CD4-positive, alpha-beta T cell treated with Interleukin-6 at 100 ng/mL for 8 hours (primary cell): ENCODE data around the gene UMPS.
"Not testable (repeated sequence)": the region's sequence is repeated elsewhere in the genome, so short reads cannot be mapped to it uniquely, and the experiment has no call there.

Experiments
- DNase-seq: peaks from one replicate; pipeline ENCODE4 v3.0.0-alpha.2; 2020; ENCODE audit warnings: mixed read lengths, low spot score

UMPS gene

DNA sequence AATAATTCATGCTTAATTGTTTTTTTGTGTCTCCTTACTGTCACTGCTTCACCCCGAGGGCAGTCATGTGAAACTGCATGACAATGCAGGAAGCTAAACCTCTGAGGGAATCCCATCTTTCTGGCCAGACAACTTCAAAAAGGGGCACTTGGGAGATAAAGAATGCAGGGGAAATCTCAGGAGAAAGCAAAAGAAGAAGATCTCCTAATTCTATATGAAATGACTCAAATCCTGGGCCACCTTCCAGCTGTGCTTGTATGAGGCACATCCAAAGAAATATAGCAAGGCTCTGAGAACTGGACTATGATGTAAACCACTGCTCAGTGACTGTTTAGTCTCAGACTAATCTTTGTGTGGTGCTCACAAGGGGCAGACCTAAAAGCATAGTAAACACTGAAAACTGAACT is 22.6 kb upstream of the UMPS start:
- no peak for DNase-seq

DNA sequence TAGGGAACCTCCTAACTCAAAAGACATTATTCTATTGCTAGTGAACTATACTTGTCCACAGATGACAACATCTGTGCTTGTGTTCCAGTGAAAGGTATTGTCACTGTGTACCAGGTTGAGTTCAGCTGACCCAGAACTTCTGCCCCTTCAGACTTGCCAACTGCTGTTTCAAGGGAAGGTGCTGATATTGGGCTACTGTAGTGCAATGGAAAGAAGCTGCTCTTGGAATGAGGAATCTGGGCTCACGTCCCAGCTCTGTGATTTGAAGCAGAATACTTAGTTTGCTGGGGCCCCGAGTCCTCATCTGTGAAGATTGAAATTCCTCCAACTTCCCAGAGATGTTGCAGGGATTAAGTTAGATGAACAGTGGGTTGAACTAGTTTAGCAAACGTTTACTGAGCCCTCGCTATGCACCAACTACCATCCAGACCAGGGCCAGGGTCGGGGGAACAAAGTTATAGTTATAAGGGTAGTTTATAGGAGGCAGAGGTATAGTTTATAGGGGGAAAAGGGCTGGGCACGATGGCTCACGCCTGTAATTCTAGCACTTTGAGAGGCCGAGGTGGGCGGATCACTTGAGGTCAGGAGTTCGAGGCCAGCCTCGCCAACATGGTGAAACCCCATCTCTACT is 15.9 kb upstream of the UMPS start:
- no peak for DNase-seq

DNA sequence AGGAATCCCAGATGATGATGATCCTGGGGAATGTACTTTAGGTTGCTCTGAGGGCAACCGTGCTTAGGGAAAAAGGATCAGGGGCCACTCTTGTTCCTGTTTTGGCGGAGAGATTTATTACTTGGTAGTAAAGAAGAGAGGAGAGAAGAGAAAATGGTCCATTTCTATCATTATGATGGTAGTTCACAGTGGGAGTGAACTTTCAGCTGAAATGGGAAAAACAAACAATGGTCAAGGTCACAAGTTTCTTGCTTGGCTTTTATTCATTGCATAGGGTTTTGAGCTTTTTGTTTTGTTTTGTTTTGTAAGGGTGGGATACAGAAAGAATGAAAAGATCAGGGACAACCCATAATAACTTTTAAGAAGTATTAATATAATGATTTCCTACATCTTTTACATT is 7.7 kb upstream of the UMPS start:
- no peak for DNase-seq

DNA sequence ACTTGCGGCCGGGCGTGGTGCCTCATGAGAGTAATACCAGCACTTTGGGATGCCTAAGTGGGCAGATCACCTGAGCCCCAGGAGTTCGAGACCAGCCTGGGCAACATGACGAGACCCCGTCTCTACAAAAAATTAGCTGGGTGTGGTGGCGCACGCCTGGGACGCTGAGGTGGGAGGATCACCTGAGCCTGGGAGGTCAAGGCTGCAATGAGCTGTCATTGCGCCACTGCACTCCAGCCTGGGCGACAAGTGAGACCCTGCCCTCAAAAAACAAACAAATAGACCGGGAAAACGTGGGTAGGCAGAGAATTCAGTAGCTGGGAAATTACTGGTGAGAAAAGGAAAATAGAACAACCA is 667 bp downstream of the UMPS start:
- no peak for DNase-seq

DNA sequence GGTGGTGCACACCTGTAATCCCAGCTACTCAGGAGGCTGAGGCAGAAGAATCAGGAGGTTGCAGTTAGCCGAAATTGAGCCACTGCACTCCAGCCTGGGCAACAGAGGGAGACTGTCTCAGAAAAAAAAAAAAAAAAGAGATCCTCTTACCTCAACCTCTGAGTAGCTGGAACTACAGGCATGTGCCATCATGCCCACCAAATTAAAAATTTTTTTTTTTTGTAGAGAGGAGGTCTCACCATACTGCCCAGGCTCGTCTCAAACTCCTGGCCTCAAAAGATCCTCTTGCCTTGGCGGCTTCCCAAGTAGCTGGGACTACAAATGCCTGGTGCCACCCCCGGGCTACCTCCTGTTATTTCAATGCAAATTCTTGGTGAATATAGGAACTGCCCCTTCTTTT is 1.5 kb downstream of the UMPS start:
- no peak for DNase-seq

DNA sequence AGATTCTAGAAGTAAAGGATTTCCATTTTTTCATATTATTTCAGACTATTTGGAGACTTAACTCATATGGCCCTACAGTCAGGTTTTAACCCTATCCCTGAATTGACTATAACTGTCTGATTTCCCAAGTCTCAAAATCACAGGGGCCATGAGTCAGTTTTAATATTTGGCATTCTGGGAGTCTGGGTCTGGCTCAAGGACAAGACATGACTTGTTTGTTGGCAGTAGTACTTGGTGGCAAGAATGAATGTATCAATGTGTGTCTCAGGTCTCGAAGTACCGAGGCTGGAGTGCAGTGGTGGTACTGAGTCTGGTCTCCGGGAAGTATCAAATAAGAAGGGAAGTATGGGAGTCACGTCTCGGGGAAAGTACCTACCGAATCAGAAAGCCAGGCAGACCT is 10.8 kb downstream of the UMPS start:
- DNase-seq = no peak

DNA sequence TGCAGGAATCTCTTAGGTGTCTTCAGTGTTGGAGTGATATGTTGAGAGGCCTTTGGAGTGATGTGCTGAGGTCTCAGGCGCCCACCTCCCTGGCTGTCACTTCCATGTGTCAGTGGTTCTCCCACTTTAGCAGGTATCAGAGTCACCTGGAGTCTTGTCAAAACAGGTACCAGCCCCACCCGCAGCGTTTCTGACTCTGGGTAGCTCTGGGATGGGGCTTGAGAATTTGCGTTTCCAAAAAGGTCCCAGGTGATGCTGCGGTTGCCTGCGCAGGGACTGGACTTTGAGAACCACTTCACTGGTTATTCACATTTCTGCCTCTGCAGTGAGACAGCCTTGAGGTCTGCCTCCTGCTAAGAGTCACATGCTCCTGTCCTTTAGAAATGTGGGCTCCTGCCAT is 15.5 kb downstream of the UMPS start:
- DNase-seq = no peak

DNA sequence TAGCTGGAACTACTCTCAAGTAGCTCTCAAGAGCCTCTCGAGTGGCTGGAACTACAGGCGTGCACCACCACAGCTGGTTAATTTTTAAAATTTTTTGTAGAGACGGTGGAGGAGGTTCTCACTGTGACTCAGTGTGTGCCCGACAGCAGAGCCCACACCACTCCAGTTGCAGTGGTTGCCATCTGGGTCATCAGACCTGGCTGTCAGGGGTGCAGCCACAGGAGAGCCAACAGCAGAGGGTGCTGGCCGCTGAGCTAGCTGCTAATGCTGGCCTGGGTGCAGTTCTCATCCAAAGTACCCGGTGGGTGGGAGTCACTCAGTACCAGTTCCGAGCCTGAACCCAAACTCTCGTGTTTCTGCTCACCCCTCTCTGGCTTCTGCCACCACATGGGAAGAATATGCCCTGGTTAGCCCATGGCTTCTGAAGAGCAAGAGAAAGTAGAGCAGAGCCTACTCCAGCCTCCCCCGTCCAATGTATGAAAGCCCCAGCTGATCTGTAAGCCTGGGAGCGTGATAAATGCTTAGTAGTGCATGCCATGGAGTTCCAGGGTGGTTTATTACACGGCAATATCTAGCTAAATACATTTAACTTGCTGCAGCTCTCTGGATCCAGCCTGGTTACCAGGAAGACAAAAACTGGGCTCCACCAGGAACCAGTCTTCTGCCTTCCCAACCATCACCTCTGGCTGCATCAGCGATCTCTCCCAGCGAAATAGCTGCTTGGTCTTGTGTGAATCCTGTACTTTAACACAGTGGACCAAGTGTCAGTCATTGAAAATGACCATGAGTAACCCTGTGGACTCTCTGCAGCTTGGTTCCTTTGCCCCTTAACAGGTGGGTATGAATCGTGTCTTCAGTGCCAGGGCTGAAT is 17.1 kb downstream of the UMPS start:
- DNase-seq = no peak

DNA sequence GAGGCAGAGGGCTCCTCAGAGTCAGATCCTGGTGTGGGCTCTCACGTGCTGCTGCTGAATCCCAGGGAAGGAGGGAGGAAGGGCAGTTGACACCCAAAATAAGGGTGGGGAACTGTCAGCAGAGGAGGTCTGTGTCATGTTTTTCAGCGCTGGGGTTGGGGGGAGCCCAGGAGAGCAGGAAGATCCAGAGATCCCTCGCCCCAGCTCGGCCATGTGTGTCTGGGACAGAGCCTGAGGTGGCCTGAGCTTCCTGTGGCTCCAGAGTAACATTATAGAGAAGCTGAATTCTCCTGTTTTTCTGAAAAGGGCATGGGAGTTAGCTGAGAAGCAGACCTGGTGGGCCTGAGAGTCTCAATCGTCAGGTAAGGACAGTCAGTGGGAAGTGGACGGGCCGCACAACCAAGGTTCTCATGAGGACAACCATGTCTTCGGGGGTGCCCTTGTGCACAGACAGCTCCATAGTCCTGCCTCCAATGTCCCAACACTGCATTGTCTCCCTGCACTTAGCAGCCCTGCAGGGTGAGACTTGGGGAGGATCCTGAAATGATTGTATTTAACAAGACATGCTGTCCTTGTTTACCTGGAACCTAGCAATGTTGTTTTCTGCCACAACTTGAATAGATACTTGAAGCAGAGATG is 18.4 kb downstream of the UMPS start:
- no peak for DNase-seq

DNA sequence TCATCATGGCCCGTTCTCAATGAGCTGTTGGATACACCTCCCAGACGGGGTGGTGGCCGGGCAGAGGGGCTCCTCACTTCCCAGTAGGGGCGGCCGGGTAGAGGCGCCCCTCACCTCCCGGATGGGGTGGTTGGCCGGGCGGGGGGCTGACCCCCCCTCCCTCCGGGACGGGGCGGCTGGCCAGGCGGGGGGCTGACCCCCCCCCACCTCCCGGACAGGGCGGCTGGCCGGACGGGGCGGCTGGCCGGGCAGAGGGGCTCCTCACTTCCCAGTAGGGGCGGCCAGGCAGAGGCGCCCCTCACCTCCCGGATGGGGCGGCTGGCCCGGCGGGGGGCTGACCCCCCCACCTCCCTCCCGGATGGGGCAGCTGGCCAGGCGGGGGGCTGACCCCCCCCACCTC is 19.6 kb downstream of the UMPS start:
- not testable (repeated sequence) for DNase-seq

DNA sequence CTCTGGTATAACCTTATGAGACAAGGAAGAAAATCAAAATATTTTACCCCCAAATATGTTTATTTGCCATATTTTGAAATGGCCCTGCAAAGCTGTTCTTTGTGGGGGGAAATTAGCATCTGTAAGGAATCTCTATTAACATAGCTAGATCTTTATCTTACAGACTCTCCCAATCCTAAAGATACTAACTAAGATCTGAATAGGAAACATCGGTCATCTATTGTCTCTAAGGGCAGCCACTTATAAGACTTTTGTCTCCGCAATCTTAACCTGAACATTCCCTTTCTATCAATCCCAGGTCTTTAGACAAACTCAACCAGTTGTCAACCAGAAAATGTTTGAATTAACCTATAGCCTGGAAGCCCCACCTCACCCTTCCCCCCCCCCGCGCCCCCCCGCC is 21.2 kb downstream of the UMPS start:
- no peak for DNase-seq

DNA sequence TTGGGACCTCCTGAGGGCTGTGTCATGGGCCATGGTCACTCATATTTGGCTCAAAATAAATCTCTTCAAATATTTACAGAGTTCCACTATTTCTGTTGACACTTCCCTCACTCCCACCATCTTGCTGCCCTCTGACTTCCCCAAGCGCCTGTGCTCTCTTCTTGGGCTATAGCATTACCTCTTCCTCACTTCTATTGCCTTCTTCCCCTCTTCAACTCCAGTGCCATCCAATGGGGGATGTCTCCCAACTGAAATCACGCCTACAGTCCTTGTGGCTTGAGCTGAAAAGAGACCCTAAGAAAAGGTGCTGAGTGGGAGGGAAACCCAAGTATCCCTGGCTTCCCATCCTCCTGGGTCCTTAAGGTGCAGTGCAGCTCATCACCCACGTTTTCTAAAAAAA is 21.8 kb downstream of the UMPS start:
- DNase-seq = no peak

DNA sequence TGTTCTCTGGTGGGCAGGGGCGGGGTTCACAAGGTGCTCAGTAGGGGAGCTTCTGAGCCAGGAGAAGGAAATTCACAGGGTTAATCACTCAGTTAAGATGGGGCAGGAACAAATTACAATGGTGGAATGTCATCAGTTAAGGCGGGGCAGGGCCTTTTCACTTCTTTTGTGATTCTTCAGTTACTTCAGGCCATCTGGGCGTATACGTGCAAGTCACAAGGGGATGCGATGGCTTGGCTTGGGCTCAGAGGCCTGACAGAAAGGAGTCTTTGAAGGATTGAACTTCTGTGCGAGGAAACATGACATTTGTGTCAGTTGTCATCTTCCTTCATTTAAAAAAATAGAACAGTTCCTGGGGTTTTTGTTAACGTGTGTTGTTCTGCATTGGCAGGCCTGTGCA is 27.7 kb downstream of the UMPS start:
- not testable (repeated sequence) for DNase-seq

DNA sequence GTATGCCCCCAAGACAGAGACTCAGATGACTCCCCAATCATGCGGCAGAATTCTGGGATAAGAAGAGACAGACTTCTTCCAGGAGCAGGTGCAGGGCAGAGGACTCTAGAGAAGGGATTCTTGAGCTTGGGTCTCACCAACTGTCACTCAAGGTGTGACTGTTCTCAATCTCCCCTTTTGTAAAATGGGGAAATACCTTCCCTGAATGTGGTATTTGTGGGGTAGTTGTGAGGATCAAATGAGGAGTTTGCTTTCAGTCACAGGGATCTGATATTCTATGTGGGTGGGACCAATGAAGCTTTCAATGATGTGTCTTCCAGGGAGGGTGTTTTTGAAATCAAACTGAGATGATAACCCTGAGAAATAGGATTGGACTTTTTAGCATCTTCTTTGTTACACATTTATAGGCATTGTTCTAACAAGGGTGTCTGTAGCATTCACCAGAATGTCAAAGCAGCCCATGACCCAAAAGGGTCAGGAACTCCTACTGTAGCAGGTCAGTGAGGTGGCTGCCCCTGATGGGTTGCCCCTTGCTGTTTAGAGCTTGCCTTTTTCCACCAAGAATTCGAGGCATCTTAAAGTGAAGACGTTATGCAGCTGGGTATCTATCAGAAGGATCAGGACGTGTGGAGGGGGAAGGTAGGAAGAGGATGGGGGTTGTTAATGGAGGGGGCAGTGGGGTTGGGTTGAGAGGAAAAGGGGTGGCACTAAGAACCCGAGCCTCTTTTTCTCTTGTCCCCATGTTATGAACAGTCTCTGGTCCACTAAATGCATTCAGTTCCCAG is 28.8 kb downstream of the UMPS start:
- DNase-seq = no peak

DNA sequence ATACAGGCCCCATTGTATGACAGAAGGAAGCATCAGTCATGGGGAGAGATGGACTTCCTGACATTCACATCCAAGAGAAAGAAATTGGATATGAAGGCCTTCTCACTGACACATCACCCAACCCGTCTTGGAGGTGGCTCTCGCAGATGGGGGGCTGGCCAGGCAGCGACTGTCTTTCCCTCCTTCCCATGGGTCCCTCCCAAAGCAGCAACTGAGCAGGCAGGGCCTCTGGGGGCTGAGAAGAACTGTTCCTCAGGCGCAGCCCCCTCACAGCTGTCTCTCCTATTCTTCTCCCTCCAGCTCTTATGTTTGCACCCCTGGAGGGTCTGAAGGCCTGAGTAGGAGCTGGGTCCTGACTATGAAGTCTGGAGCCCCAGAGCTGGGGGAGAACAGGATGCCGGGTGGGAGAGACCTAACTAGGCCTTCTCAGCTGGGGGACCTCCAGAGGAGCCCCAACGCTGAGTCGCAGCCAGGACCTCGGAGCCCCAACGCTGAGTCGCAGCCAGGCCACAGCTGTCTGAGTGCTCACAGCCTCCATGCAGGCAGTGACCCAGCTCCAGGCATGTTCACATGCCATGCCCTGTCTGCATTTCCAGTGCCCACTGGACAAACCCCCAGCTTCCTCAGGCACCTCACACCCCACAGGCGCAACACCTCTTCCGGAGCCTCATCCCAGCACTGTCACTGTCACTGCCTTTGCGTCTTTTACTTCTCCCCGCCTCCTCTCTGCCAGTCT is 29.6 kb downstream of the UMPS start:
- DNase-seq = no peak

DNA sequence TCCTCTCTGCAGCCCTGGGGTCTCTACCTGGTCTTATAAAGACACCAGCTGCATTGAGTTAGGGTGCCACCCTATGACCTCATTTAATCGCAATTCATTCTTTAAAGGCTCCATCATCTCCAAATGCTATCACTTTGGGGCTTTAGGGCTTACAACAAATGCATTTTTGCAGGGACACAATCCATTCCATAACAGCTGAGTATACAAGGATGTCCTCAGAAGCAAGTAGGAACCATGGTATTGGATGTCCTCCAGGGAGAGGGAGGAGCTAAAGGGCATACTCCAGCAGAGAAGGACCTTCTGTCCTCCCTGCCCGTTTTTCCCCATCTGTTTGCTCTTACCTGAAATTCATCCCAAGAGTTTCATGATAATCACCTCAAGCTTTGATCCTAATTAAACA is 30.3 kb downstream of the UMPS start:
- no peak for DNase-seq

DNA sequence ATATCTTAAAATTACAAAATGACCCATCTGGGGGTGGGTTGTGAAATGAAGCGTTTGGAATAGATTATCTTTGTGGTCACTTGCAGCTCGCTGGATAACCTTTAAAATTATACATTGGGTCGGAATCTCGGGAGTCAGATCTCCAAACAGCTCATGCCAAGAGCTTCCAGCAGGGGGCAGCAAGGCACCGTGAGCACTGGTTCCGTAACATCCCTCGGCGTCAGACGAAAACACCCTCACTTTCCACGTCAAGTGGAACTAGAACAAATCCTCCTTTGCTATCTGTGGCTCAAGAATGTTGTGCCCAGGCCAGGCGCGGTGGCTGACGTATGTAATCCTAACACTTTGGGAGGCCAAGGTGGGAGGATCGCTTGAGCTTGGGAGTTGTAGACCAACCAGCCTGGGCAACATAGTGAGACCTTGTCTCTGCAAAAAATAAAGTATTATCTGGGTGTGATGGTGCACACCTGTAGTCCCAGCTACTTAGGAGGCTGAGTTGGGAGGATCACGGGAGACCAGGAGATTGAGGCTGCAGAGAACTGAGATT is 31.1 kb downstream of the UMPS start:
- peak; percentile 66 for DNase-seq

DNA sequence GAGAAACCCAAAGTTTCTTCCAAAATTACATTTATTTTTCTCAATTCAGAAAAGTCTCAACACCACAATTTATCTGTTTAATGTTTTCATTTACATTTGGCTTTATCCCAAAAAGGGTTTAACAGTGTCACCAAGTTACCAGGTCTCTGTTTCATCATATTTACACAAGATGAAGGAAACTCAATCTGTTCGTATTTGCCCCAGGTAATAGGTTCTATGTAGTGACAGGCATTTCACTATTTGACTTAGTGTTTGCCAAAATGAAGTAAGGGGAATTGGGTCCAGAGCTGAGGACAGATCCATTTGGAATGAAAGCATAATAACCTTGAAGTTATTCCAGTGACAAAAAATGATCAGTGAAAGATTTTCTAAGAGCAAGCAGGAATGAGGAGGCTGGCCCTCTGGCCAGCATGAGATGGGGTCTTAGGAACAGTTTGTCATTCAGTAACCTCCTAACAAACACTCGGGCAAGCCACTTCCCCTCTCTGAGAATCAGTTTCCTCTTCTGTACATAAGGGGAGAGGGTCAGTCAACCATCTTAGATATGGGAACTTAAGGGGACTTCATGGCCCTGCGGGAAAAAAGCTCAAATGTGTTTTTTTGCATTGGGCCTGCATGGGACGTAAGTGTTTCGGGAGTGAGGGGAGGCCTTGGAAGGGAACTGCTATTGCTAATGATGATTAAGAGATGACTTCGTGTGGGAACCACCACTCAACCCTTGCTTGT is 31.8 kb downstream of the UMPS start:
- no peak for DNase-seq

DNA sequence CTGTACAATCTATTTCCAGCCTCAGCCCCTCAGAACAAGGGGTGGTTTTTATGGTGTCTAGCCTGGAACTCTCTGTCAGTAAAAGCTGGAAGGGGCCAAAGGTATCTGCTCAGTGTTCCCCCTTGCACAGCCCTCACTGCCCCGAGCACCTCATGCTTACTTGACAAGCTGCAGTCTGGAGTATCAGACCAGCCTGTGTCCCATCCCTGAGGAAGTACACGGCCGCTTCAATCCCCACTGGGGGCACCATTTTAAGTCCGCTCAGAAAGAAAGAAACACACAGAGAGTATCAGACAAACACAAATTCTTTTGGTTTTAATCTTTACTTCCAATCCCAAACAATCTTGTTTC is 32.4 kb downstream of the UMPS start:
- DNase-seq = no peak

DNA sequence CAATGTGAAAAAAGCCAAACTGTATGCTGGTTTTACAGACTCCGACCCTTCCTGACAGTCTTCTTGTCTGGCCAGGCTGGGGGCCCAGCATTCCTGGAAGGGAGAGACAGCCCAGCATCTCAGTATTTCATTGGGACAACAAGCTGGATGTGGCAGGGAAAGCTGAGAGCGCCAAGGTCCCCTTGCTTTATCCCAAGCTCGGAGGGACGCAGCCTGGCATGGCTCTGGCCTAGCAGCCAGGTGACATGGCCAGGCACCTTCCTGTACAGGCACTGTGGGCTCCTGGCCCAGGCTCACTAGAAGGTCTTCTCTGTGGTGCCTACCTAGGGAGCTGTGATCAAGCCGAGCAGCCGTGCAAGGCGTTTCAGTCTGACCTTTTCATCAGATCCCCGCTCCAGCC is 33.0 kb downstream of the UMPS start:
- DNase-seq = no peak
